ENCODE measurements around the gene S100A6. TPM values are rescaled to one million over a fixed set of nuclear protein-coding genes. Genes with fewer than 3 reads are reported as not detected.

S100A6 gene
- total RNA-seq, 4 donors from 2014 or later: 135 to 264 (median 241) TPM

GRCh38 chr1:153487707-153488106, 48.1 kb downstream of the S100A6 start:
- H3K4me1 ChIP-seq: peaks cover 27% of the 10 kb centered on the region
- no peak overlapping the region for H3K4me3 ChIP-seq
- H3K36me3 ChIP-seq: no peaks in the 10 kb centered on the region
- no peaks in the 10 kb centered on the region for H3K9me3 ChIP-seq
- 100% methylated on average over 2 of the region's 2 CpGs for WGBS
- TF ChIP-seq POLR2AphosphoS5 (IDR thresholded peaks at IDR 0.05) (no peak), EP300 (IDR thresholded peaks at IDR 0.05) (no peak), CTCF (IDR thresholded peaks at IDR 0.05) (no peak), POLR2A (IDR thresholded peaks at IDR 0.05) (no peak)
- DNase-seq (ENCODE audit: low spot score in 2 of 2): no peak
- H3K27me3 ChIP-seq: no peaks in the 10 kb centered on the region
- no peak overlapping the region for H3K27ac ChIP-seq

GRCh38 chr1:153485863-153486262, 49.9 kb downstream of the S100A6 start:
- 67% methylated on average over 2 of the region's 2 CpGs for WGBS
- H3K27me3 ChIP-seq: no peaks in the 10 kb centered on the region
- no peaks in the 10 kb centered on the region for H3K9me3 ChIP-seq
- H3K4me1 ChIP-seq: peaks cover 18% of the 10 kb centered on the region
- TF ChIP-seq POLR2AphosphoS5 (IDR thresholded peaks at IDR 0.05) (no peak), CTCF (IDR thresholded peaks at IDR 0.05) (no peak), POLR2A (IDR thresholded peaks at IDR 0.05) (no peak), EP300 (IDR thresholded peaks at IDR 0.05) (no peak)
- no peak for DNase-seq (ENCODE audit: low spot score in 2 of 2)
- no peaks in the 10 kb centered on the region for H3K36me3 ChIP-seq
- no peak overlapping the region for H3K27ac ChIP-seq
- no peak overlapping the region for H3K4me3 ChIP-seq

Other genes starting within 250 kb of the S100A6 start
- gene PGLYRP3, start 223.0 kb downstream of the S100A6 start, total RNA-seq: 10 to 100 TPM; 34.2 to 72.1 (median 55.3) TPM
- gene PGLYRP4, start 187.2 kb downstream of the S100A6 start, total RNA-seq: 10 to 100 TPM; 13.0 to 35.0 (median 21.2) TPM
- 10 to 100 TPM; 11.0 to 95.4 (median 51.1) TPM for gene S100A9, start 178.1 kb downstream of the S100A6 start, total RNA-seq
- gene S100A12, start 160.4 kb downstream of the S100A6 start, total RNA-seq: not detected
- 10 to 100 TPM in 3 of 4 donors, 1 to 10 TPM in 1; 5.7 to 38.4 (median 19.5) TPM for gene S100A8, start 144.9 kb downstream of the S100A6 start, total RNA-seq
- gene S100A7A, start 119.5 kb downstream of the S100A6 start, total RNA-seq: under 1 TPM in 1 of 4 donors, not detected in 3; 0.10 TPM
- gene S100A7, start 75.3 kb downstream of the S100A6 start, total RNA-seq: 100 to 1,000 TPM in 1 of 4 donors, 10 to 100 TPM in 2, 1 to 10 TPM in 1; 5.1 to 107 (median 20.2) TPM
- gene S100A5, start 4.9 kb upstream of the S100A6 start, total RNA-seq: not detected
- gene S100A4, start 9.8 kb upstream of the S100A6 start, total RNA-seq: 100 to 1,000 TPM in 3 of 4 donors, 10 to 100 TPM in 1; 89.3 to 229 (median 175) TPM
- 100 to 1,000 TPM in 1 of 4 donors, 10 to 100 TPM in 2, not detected in 1; 42.6 to 342 (median 88.0) TPM for gene S100A3, start 13.3 kb upstream of the S100A6 start, total RNA-seq
- 100 to 1,000 TPM; 127 to 519 (median 267) TPM for gene S100A2, start 29.9 kb upstream of the S100A6 start, total RNA-seq
- gene S100A16, start 77.1 kb upstream of the S100A6 start, total RNA-seq: 100 to 1,000 TPM; 133 to 668 (median 414) TPM
- 100 to 1,000 TPM; 252 to 555 (median 445) TPM for gene S100A14, start 80.3 kb upstream of the S100A6 start, total RNA-seq
- gene S100A13, start 91.5 kb upstream of the S100A6 start, total RNA-seq: 10 to 100 TPM; 28.0 to 55.4 (median 43.1) TPM
- 10 to 100 TPM; 17.9 to 33.2 (median 21.1) TPM for gene S100A1, start 92.4 kb upstream of the S100A6 start, total RNA-seq
- 10 to 100 TPM; 56.8 to 78.1 (median 58.2) TPM for gene CHTOP, start 98.1 kb upstream of the S100A6 start, total RNA-seq
- gene SNAPIN, start 122.7 kb upstream of the S100A6 start, total RNA-seq: 10 to 100 TPM; 33.6 to 41.1 (median 35.6) TPM
- gene ILF2, start 135.0 kb upstream of the S100A6 start, total RNA-seq: 100 to 1,000 TPM in 3 of 4 donors, 10 to 100 TPM in 1; 68.2 to 149 (median 127) TPM
- gene NPR1, start 142.7 kb upstream of the S100A6 start, total RNA-seq: 10 to 100 TPM in 1 of 4 donors, 1 to 10 TPM in 3; 4.7 to 19.2 (median 6.9) TPM
- gene INTS3, start 192.1 kb upstream of the S100A6 start, total RNA-seq: 10 to 100 TPM; 38.3 to 75.4 (median 43.9) TPM
- 10 to 100 TPM; 18.3 to 72.3 (median 39.6) TPM for gene SLC27A3, start 239.4 kb upstream of the S100A6 start, total RNA-seq

All from suprapubic skin (tissue), 4 donors.